Stimulated activated naive B cell treated with anti-CD40 and anti-IgM and Interleukin-4, amounts not matched to agents 10 μg/mL and 1 μg/mL and 100 μg/mL, for 72 hours (primary cell): ENCODE data around the gene FAM20B.

Experiments used
- ATAC-seq, 2 donors: fragments of 150-1000 bp; cut with Tn5 transposase; replicated peaks; 2 replicates each; pipeline ENCODE4 v1.10.0; 2021; ENCODE audit warnings: moderate library complexity in 1 of 2
- DNase-seq: peaks from one replicate; pipeline ENCODE4 v3.0.0; 2021
- H3K27ac Mint-ChIP-seq: one replicate; pipeline ENCODE4 v1.8.0; 2022; ENCODE audit warnings: mild to moderate bottlenecking, mixed read lengths
- H3K27me3 Mint-ChIP-seq, 2 donors: one replicate each; pipeline ENCODE4 v1.8.0; 2022; ENCODE audit warnings: mixed read lengths in 2 of 2
- H3K36me3 Mint-ChIP-seq, 2 donors: one replicate each; pipeline ENCODE4 v1.8.0; 2022; ENCODE audit warnings: mixed read lengths in 2 of 2, mild to moderate bottlenecking in 1 of 2
- H3K4me1 Mint-ChIP-seq, 2 donors: one replicate each; pipeline ENCODE4 v1.8.0; 2022; ENCODE audit warnings: mixed read lengths in 2 of 2, mild to moderate bottlenecking in 1 of 2
- H3K4me3 Mint-ChIP-seq, 2 donors: one replicate each; pipeline ENCODE4 v1.8.0; 2022; ENCODE audit warnings: mild to moderate bottlenecking in 2 of 2, mixed read lengths in 2 of 2, moderate library complexity in 1 of 2
- H3K9me3 Mint-ChIP-seq, 2 donors: one replicate each; pipeline ENCODE4 v1.8.0; 2022; ENCODE audit warnings: mixed read lengths in 2 of 2, mild to moderate bottlenecking in 1 of 2

Gene FAM20B

GRCh38 chr1:179083533-179083932, 57.8 kb downstream of the FAM20B start:
- DNase-seq (no peak), ATAC-seq (no peak)
- Mint-ChIP-seq H3K9me3 (no peaks in the 10 kb centered on the region), H3K36me3 (peaks cover 22 to 31% of the 10 kb centered on the region in 2 donors), H3K4me3 (peak overlapping the region; percentile 98 to 99), H3K27ac (peak overlapping the region; percentile 9), H3K27me3 (no peaks in the 10 kb centered on the region), H3K4me1 (peaks cover 25 to 47% of the 10 kb centered on the region in 2 donors)

- Mint-ChIP-seq H3K9me3 (peaks cover 0 to 3% of the 10 kb centered on the region in 2 donors), H3K27me3 (no peaks in the 10 kb centered on the region), H3K4me3 (no peak overlapping the region), H3K4me1 (peaks cover 27 to 50% of the 10 kb centered on the region in 2 donors), H3K36me3 (peaks cover 46 to 63% of the 10 kb centered on the region in 2 donors), H3K27ac (peak overlapping the region; percentile 47)
- DNase-seq (no peak), ATAC-seq (no peak)
Observed at GRCh38 chr1:179087665-179088064, 62.0 kb downstream of the FAM20B start.

DNA sequence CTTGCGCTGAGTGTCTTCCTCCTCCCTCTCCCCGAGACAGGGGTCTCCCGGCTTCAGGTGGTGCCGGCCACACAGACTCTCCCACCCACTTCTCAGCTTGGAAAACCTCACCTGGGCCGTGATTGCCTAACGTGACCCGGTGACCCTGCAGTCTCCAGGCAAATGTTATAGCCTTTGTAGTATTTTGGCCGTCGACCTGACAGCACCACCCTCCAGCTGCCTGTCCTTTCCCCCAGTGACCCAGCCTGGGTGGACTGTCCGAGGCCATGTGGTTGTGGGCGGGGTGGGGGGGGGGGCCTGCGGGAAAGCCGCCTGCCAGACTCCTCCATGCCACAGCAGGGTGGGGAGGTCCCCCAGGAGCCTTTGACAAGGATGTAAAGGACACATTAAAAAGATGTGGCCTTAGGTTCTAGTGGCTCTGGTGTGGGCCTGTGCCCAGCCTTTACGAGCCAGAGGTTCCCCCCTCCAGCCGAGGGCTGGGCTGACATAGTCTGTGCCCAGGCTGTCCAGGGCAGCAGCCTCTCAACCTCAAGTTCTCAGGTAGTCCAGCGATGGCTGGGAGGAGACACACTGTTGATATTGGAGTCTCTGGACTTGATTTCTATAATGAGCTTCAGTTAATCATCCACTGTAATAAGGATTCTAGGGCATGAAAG, 64.3 kb downstream of the FAM20B start:
- Mint-ChIP-seq H3K4me3 (no peak overlapping the region), H3K4me1 (peaks cover 19 to 37% of the 10 kb centered on the region in 2 donors), H3K27ac (peak overlapping the region; percentile 77), H3K36me3 (peaks cover 48 to 75% of the 10 kb centered on the region in 2 donors), H3K27me3 (no peaks in the 10 kb centered on the region), H3K9me3 (peaks cover 0 to 3% of the 10 kb centered on the region in 2 donors)
- ATAC-seq, result no peak
- DNase-seq, result no peak

DNA sequence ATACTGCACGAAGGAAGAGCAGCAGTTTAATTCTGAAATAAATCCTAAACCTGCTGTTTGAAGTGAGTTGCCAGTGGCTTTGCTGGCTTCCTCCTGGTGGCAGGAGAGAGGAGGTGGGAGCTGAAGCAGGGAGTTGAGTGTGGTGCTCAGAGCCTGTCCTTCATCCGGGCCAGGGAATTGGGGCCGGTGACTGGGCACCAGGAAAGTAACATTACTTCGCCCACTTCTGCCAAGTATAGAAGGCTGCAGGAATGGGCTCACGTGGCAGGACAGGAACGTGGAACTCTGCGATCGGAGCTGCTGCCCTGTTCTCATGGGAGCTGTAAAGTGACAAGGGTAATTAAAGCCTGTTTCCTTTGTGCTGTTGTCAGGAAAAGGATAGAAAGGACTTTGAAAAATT, 64.8 kb downstream of the FAM20B start:
- peaks cover 0 to 3% of the 10 kb centered on the region in 2 donors for H3K9me3 Mint-ChIP-seq
- no peaks in the 10 kb centered on the region for H3K27me3 Mint-ChIP-seq
- peak overlapping the region; percentile 77 for H3K27ac Mint-ChIP-seq

GRCh38 chr1:179090923-179091322, 65.2 kb downstream of the FAM20B start:
- peaks cover 47 to 76% of the 10 kb centered on the region in 2 donors for H3K36me3 Mint-ChIP-seq
- ATAC-seq (no peak), DNase-seq (no peak)
- H3K27ac Mint-ChIP-seq, result peak overlapping the region; percentile 38
- peaks cover 19 to 37% of the 10 kb centered on the region in 2 donors for H3K4me1 Mint-ChIP-seq
- H3K27me3 Mint-ChIP-seq, result no peaks in the 10 kb centered on the region
- no peak overlapping the region for H3K4me3 Mint-ChIP-seq
- peaks cover 0 to 3% of the 10 kb centered on the region in 2 donors for H3K9me3 Mint-ChIP-seq

More for the DNA sequence above, 64.8 kb downstream of the FAM20B start:
- DNase-seq, result no peak
- Mint-ChIP-seq H3K4me3 (no peak overlapping the region), H3K4me1 (peaks cover 19 to 37% of the 10 kb centered on the region in 2 donors), H3K36me3 (peaks cover 48 to 76% of the 10 kb centered on the region in 2 donors)
- no peak for ATAC-seq

GRCh38 chr1:179091691-179092165, 66.0 kb downstream of the FAM20B start:
- Mint-ChIP-seq H3K9me3 (peaks cover 0 to 3% of the 10 kb centered on the region in 2 donors), H3K36me3 (peaks cover 47 to 80% of the 10 kb centered on the region in 2 donors), H3K4me1 (peaks cover 19 to 35% of the 10 kb centered on the region in 2 donors), H3K27me3 (no peaks in the 10 kb centered on the region), H3K27ac (peak overlapping the region; percentile 67), H3K4me3 (no peak overlapping the region)
- ATAC-seq, result no peak
- no peak for DNase-seq

DNA sequence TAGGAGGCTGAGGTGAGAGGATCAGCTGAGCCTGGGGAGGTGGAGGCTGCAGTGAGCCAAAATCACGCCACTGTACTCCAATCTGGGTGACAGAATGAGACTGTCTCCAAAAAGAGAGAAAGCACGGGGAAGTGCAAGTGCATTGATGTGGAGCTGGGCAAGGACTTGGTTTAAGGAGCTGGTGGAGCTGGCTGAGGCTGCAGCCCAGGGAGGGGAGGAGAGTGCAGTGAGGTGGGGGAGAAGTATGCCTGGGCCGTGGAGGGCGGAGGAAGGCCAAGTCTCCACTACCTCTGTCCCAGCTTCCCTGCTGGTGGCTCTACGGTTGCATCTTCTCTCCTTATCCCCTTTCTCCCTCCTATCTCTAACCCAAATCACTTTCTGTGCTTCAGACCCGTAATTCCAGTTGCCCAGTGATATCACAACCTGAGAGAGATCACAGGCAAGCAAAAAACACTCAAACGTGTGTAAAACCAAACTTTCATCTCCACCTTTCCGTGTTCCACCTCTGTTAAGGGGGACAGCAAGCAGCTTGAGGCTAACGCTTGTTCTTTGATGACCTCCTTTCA, 67.3 kb downstream of the FAM20B start:
- Mint-ChIP-seq H3K9me3 (peaks cover 0 to 3% of the 10 kb centered on the region in 2 donors), H3K4me1 (peaks cover 16 to 22% of the 10 kb centered on the region in 2 donors), H3K36me3 (peaks cover 42 to 77% of the 10 kb centered on the region in 2 donors), H3K27me3 (no peaks in the 10 kb centered on the region), H3K27ac (peak overlapping the region; percentile 11), H3K4me3 (no peak overlapping the region)
- no peak for ATAC-seq
- no peak for DNase-seq

DNA sequence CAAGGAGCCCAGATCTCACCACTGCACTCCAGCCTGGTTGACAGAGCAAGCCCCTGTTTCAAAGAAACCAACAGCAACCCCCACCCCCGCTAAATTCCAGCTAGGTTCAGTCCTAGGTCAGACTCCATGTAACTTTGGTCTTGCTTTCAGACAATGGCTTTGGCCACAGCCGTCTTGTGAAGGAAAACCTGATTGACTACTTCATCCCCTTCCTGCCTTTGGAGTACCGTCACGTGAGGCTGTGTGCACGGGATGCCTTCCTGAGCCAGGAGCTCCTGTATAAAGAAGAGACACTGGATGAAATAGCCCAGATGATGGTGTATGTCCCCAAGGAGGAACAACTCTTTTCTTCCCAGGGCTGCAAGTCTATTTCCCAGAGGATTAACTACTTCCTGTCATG, 69.1 kb downstream of the FAM20B start:
- no peaks in the 10 kb centered on the region for H3K27me3 Mint-ChIP-seq
- no peak overlapping the region for H3K27ac Mint-ChIP-seq
- H3K4me1 Mint-ChIP-seq, result peaks cover 3 to 6% of the 10 kb centered on the region in 2 donors
- ATAC-seq (no peak), DNase-seq (no peak)
- no peaks in the 10 kb centered on the region for H3K9me3 Mint-ChIP-seq
- H3K36me3 Mint-ChIP-seq, result peaks cover 35 to 73% of the 10 kb centered on the region in 2 donors
- H3K4me3 Mint-ChIP-seq, result no peak overlapping the region

DNA sequence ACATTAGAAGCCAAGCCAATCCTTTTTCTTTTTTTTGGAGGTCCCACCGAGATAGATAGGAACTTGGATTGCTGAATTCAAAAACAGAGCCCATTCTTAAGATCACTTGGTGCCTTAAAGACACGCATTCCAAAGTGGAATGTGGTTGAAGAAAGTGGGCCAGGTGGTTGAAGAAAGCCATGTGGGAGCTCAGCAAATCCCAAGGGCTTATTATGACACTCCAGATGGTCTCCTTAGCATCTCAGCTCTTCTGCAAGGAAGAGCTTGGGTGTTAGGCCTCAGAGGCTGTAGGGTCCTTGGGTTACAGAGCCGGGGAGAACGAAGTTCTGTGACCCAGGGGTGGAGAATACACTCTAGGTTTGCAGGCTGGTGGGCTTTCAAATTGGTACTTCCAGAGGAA, 69.7 kb downstream of the FAM20B start:
- Mint-ChIP-seq H3K9me3 (no peaks in the 10 kb centered on the region), H3K27ac (no peak overlapping the region), H3K36me3 (peaks cover 32 to 68% of the 10 kb centered on the region in 2 donors), H3K4me1 (peaks cover under 1 to 6% of the 10 kb centered on the region in 2 donors), H3K27me3 (no peaks in the 10 kb centered on the region), H3K4me3 (no peak overlapping the region)
- DNase-seq (no peak), ATAC-seq (no peak)

DNA sequence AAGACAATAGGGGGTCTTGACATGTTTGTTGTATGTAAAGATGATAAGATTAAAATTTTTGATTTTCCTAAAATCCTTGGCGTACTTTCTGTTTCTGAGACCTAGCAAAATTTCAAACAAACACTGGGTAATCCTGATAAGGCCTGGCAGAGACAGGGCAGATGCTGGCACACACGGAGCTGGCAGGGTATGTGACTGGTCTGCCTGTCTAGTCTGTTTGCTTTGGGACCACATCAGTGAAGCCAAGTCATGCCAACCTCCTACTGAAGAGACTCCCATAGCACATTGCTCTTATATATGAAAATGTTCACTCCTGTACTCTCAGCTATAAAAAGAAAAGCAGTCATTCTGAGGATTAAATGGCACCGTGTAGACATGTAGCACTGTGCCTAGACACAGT, 70.2 kb downstream of the FAM20B start:
- Mint-ChIP-seq H3K4me1 (peaks cover 0 to 5% of the 10 kb centered on the region in 2 donors), H3K27ac (peak overlapping the region; percentile 51), H3K36me3 (peaks cover 28 to 64% of the 10 kb centered on the region in 2 donors)

GRCh38 chr1:179099891-179100290, 74.2 kb downstream of the FAM20B start:
- no peaks in the 10 kb centered on the region for H3K9me3 Mint-ChIP-seq
- ATAC-seq, result no peak

More for the DNA sequence above, 70.2 kb downstream of the FAM20B start:
- H3K4me3 Mint-ChIP-seq, result no peak overlapping the region
- DNase-seq, result no peak
- no peaks in the 10 kb centered on the region for H3K9me3 Mint-ChIP-seq
- no peaks in the 10 kb centered on the region for H3K27me3 Mint-ChIP-seq
- ATAC-seq, result no peak

DNA sequence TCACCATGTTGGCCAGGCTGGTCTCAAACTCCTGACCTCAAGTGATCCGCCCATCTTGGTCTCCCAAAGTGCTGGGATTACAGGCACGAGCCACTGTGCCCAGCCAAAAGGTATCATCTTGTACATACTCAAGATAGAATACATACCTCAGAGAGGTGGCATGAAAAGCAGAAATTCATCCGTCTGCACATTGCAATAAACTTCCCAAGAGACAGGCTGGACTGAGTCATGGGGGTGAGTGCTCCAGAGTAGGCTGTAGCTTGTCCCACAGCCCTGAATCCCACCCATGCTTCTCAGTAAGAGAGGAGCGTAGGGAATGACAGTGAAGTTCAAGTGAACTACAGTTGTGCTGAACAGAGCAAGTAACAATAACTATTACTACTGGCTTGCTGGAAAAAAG, 75.9 kb downstream of the FAM20B start:
- H3K4me3 Mint-ChIP-seq, result no peak overlapping the region

More at GRCh38 chr1:179099891-179100290, 74.2 kb downstream of the FAM20B start:
- H3K4me3 Mint-ChIP-seq, result no peak overlapping the region
- DNase-seq, result no peak
- H3K27me3 Mint-ChIP-seq, result no peaks in the 10 kb centered on the region
- no peaks in the 10 kb centered on the region for H3K4me1 Mint-ChIP-seq
- no peak overlapping the region for H3K27ac Mint-ChIP-seq
- H3K36me3 Mint-ChIP-seq, result peaks cover 16 to 42% of the 10 kb centered on the region in 2 donors

GRCh38 chr1:179103999-179104398, 78.3 kb downstream of the FAM20B start:
- no peak overlapping the region for H3K27ac Mint-ChIP-seq
- no peak for DNase-seq
- ATAC-seq, result no peak
- H3K27me3 Mint-ChIP-seq, result no peaks in the 10 kb centered on the region
- no peak overlapping the region for H3K4me3 Mint-ChIP-seq
- H3K4me1 Mint-ChIP-seq, result peaks cover 0 to 3% of the 10 kb centered on the region in 2 donors
- H3K36me3 Mint-ChIP-seq, result peaks cover 16 to 29% of the 10 kb centered on the region in 2 donors
- no peaks in the 10 kb centered on the region for H3K9me3 Mint-ChIP-seq

More for the DNA sequence above, 75.9 kb downstream of the FAM20B start:
- Mint-ChIP-seq H3K27ac (no peak overlapping the region), H3K4me1 (no peaks in the 10 kb centered on the region), H3K27me3 (no peaks in the 10 kb centered on the region), H3K9me3 (no peaks in the 10 kb centered on the region), H3K36me3 (peaks cover 14 to 28% of the 10 kb centered on the region in 2 donors)
- no peak for DNase-seq
- no peak for ATAC-seq

- Mint-ChIP-seq H3K4me1 (peaks cover 0 to 3% of the 10 kb centered on the region in 2 donors), H3K27me3 (no peaks in the 10 kb centered on the region), H3K9me3 (no peaks in the 10 kb centered on the region), H3K36me3 (peaks cover 19 to 32% of the 10 kb centered on the region in 2 donors), H3K4me3 (no peak overlapping the region), H3K27ac (no peak overlapping the region)
- ATAC-seq (no peak), DNase-seq (no peak)
Observed at GRCh38 chr1:179104611-179105250, 79.0 kb downstream of the FAM20B start.
